ENCODE data around the gene POLR2E. TPM values are rescaled to one million over a fixed set of nuclear protein-coding genes. Genes with fewer than 3 reads are reported as not detected.

Gene POLR2E
- total RNA-seq, 2 experiments from 2014 or later = 171 to 229 TPM

GRCh38 chr19:1050989-1051788 lies 44.0 kb downstream of the POLR2E start:
- ATAC-seq (no peak), DNase-seq (no peak)
- H3K9me3 Mint-ChIP-seq (ENCODE audit: low read depth) = no peaks in the 10 kb centered on the region
- H3K27ac Mint-ChIP-seq = no peak overlapping the region
- ChIA-PET CTCF (interaction anchor here (1.3 kb wide), 1 partner anchor 14 kb away, joined by 3 read pairs; no protein-coding TSS in a partner anchor), POLR2A (no interaction called here)
- H3K4me1 Mint-ChIP-seq = no peaks in the 10 kb centered on the region
- H3K27me3 Mint-ChIP-seq = no peaks in the 10 kb centered on the region
- H3K36me3 Mint-ChIP-seq (ENCODE audit: low read depth) = peaks cover 3% of the 10 kb centered on the region
- no peak overlapping the region for H3K4me3 Mint-ChIP-seq
- intact Hi-C loops (cut with DNase I, micrococcal nuclease) = no loop called here

GRCh38 chr19:1049800-1050199 lies 45.4 kb downstream of the POLR2E start:
- Mint-ChIP-seq H3K27me3 (no peaks in the 10 kb centered on the region), H3K4me3 (no peak overlapping the region), H3K4me1 (no peaks in the 10 kb centered on the region), H3K27ac (no peak overlapping the region), H3K9me3 (ENCODE audit: low read depth) (no peaks in the 10 kb centered on the region), H3K36me3 (ENCODE audit: low read depth) (no peaks in the 10 kb centered on the region)
- ATAC-seq (no peak), DNase-seq (no peak)
- CTCF ChIA-PET = no interaction called here
- intact Hi-C loops (cut with DNase I, micrococcal nuclease) = no loop called here
- POLR2A ChIA-PET = no interaction called here

GRCh38 chr19:1049106-1049505 lies 46.1 kb downstream of the POLR2E start:
- Mint-ChIP-seq H3K27me3 (no peaks in the 10 kb centered on the region), H3K36me3 (ENCODE audit: low read depth) (no peaks in the 10 kb centered on the region), H3K4me3 (no peak overlapping the region), H3K4me1 (no peaks in the 10 kb centered on the region), H3K27ac (no peak overlapping the region), H3K9me3 (ENCODE audit: low read depth) (no peaks in the 10 kb centered on the region)
- CTCF ChIA-PET = interaction anchor here (0.6 kb wide), 1 partner anchor 46 kb away, joined by 3 read pairs; no protein-coding TSS in a partner anchor
- POLR2A ChIA-PET = no interaction called here
- ATAC-seq = no peak
- no peak for DNase-seq
- intact Hi-C loops (cut with DNase I, micrococcal nuclease) = no loop called here

DNA sequence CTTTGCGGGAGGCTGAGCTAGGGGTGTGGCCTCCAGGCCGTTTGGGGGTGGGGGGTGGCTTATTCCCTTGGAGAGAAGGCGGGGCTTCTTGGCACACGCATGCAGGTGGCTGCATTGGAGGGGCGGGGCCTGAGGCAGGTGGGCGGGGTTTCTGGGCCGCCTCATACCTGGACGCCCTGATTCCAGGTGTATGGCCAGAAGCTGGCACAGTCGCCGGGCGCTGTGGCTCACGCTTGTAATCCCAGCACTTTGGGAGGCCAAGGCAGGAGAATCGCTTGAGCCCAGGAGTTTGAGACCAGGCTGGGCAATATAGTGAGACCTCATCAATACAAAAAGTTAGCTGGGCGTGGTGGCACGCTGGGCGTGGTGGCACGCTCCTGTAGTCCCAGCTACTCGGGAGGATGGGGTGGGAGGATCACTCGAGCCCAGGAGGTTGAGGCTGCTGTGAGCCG lies 47.5 kb downstream of the POLR2E start:
- ATAC-seq (no peak), DNase-seq (no peak)
- Mint-ChIP-seq H3K4me1 (no peaks in the 10 kb centered on the region), H3K27ac (no peak overlapping the region), H3K36me3 (ENCODE audit: low read depth) (no peaks in the 10 kb centered on the region), H3K4me3 (no peak overlapping the region), H3K9me3 (ENCODE audit: low read depth) (no peaks in the 10 kb centered on the region), H3K27me3 (no peaks in the 10 kb centered on the region)
- intact Hi-C loops (cut with DNase I, micrococcal nuclease) = no loop called here
- ChIA-PET CTCF (interaction anchor here (1.1 kb wide), 1 partner anchor 26 kb away, joined by 3 read pairs; the partner anchor contains the start of gene RNU6-2), POLR2A (interaction anchor here (0.6 kb wide), 1 partner anchor 109 kb away, joined by 3 read pairs; no protein-coding TSS in a partner anchor)

GRCh38 chr19:1046836-1047695 lies 48.1 kb downstream of the POLR2E start:
- H3K27me3 Mint-ChIP-seq = no peaks in the 10 kb centered on the region
- ATAC-seq = no peak
- ChIA-PET POLR2A (no interaction called here), CTCF (interaction anchor here (0.6 to 1.1 kb wide), 2 partner anchors 18 to 26 kb away, joined by 3 read pairs; partner anchors contain the start of gene RNU6-2)
- no peak overlapping the region for H3K4me3 Mint-ChIP-seq
- no peaks in the 10 kb centered on the region for H3K4me1 Mint-ChIP-seq
- H3K27ac Mint-ChIP-seq = no peak overlapping the region
- DNase-seq = no peak
- H3K36me3 Mint-ChIP-seq (ENCODE audit: low read depth) = no peaks in the 10 kb centered on the region
- H3K9me3 Mint-ChIP-seq (ENCODE audit: low read depth) = no peaks in the 10 kb centered on the region
- intact Hi-C loops (cut with DNase I, micrococcal nuclease) = no loop called here

DNA sequence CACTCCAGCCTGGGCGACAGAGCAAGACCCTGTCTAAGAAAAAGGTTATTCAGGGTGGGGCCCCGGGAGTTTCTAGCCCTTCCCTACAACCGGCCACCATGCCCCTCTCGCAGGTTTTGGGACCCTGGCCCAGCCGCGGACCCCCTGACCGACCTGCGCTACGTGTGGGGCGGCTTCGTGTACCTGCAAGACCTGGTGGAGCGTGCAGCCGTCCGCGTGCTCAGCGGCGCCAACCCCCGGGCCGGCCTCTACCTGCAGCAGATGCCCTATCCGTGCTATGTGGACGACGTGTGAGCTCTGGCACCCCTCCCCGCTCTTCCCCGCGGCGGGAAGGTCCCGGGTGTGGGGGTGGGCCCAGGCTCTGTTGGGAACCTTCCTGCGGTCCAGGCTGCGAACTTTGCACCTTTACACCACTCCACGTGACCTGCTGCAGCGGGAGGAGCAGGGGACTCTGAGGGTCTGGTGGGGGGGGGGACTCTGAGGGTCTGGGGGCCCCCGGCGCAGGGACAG lies 49.0 kb downstream of the POLR2E start:
- intact Hi-C loops (cut with DNase I, micrococcal nuclease) = no loop called here
- no peaks in the 10 kb centered on the region for H3K27me3 Mint-ChIP-seq
- ATAC-seq (no peak), DNase-seq (no peak)
- H3K36me3 Mint-ChIP-seq (ENCODE audit: low read depth) = no peaks in the 10 kb centered on the region
- H3K4me1 Mint-ChIP-seq = peaks cover 3% of the 10 kb centered on the region
- POLR2A ChIA-PET = no interaction called here
- H3K27ac Mint-ChIP-seq = no peak overlapping the region
- H3K9me3 Mint-ChIP-seq (ENCODE audit: low read depth) = no peaks in the 10 kb centered on the region
- H3K4me3 Mint-ChIP-seq = no peak overlapping the region
- CTCF ChIA-PET = no interaction called here

DNA sequence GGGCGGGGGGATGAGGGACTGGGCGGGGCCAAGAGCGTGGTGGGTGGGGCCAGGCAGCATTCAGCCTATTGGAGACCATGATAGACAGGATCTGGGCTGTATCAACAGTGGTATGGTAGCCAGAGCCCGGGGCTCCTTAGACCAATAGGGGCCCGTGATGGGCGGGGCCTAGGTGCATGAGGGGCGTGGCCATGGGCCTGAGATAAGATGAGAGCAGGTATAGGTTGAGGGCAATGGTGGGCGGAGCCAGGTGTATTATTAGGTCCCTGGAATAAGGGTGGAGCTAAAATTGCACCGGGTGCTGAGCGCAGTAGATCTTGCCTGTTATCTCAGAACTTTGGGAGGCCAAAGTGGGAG lies 50.0 kb downstream of the POLR2E start:
- Mint-ChIP-seq H3K27me3 (no peaks in the 10 kb centered on the region), H3K4me1 (peaks cover 9% of the 10 kb centered on the region), H3K27ac (no peak overlapping the region), H3K9me3 (ENCODE audit: low read depth) (no peaks in the 10 kb centered on the region), H3K36me3 (ENCODE audit: low read depth) (no peaks in the 10 kb centered on the region), H3K4me3 (no peak overlapping the region)
- POLR2A ChIA-PET = no interaction called here
- CTCF ChIA-PET = interaction anchor here (0.6 kb wide), 1 partner anchor 10 kb away, joined by 3 read pairs; no protein-coding TSS in a partner anchor
- ATAC-seq (peak; percentile 81), DNase-seq (peak; percentile 87)
- intact Hi-C loops (cut with DNase I, micrococcal nuclease) = no loop called here

GRCh38 chr19:1042689-1043511 lies 52.3 kb downstream of the POLR2E start:
- H3K27ac Mint-ChIP-seq = no peak overlapping the region
- intact Hi-C loops (cut with DNase I, micrococcal nuclease) = no loop called here
- no peaks in the 10 kb centered on the region for H3K9me3 Mint-ChIP-seq (ENCODE audit: low read depth)
- ATAC-seq = no peak
- H3K4me1 Mint-ChIP-seq = peaks cover 28% of the 10 kb centered on the region
- H3K27me3 Mint-ChIP-seq = no peaks in the 10 kb centered on the region
- DNase-seq = no peak
- ChIA-PET CTCF (interaction anchor here (1.0 to 1.6 kb wide), 2 partner anchors 18 to 180 kb away, joined by 3 to 4 read pairs; no protein-coding TSS in a partner anchor), POLR2A (interaction anchor here (1.3 kb wide), 1 partner anchor 226 kb away, joined by 3 read pairs; the partner anchor contains the start of gene CIRBP)
- H3K36me3 Mint-ChIP-seq (ENCODE audit: low read depth) = peaks cover 8% of the 10 kb centered on the region
- H3K4me3 Mint-ChIP-seq = no peak overlapping the region

DNA sequence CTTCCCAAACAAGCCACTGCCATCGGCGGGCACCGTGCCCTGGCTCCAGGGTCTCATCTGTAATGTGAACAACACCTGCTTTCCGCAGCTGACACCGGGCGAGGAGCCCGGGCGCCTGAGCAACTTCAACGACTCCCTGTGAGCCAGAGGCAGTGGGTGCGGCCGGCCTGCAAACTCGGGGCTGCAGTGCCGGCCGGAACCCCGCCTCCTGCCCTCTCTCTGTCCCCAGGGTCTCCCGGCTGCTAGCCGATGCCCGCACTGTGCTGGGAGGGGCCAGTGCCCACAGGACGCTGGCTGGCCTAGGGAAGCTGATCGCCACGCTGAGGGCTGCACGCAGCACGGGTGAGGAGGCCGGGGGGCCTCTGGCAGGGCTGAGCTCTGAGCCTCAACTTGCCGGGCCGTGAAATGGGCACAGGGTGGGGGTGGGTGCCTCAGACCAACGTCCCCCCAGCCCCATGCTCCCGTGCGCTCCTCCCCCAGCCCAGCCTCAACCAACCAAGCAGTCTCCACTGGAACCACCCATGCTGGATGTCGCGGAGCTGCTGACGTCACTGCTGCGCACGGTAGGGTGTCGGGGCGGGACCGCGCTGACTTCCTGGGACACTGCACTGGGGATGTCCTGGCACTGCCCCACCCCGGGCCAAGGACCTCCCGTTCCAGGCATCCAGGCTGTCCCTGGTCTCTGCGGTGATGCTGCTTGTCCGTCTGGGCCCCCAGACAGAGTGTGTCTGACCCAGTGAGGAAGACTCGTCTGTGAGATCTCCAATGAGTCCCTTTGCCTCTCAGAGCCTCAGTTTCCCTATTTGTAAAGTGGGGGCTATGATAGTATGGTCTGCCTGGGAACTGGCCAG lies 53.1 kb downstream of the POLR2E start:
- intact Hi-C loops (cut with DNase I, micrococcal nuclease) = loop anchor here (2.0 kb wide), 2 partner anchors 21 to 199 kb away; partner anchors contain the start of genes ATP5F1D (in 1 of the 2), RNU6-2 (in 1 of the 2) and TMEM259 (in 1 of the 2)
- no peak overlapping the region for H3K4me3 Mint-ChIP-seq
- H3K27ac Mint-ChIP-seq = no peak overlapping the region

More for the DNA sequence above, 53.1 kb downstream of the POLR2E start:
- Mint-ChIP-seq H3K36me3 (ENCODE audit: low read depth) (peaks cover 14% of the 10 kb centered on the region), H3K9me3 (ENCODE audit: low read depth) (no peaks in the 10 kb centered on the region), H3K4me1 (peaks cover 34% of the 10 kb centered on the region), H3K27me3 (no peaks in the 10 kb centered on the region)
- no peak for DNase-seq
- ChIA-PET CTCF (interaction anchor here (1.0 to 1.6 kb wide), 3 partner anchors 16 to 179 kb away, joined by 3 to 4 read pairs (median 4); partner anchors contain the start of gene CNN2), POLR2A (no interaction called here)
- ATAC-seq = no peak
